Gastrocnemius medialis (tissue), 4 donors: ENCODE results near the gene CALHM6. TPM values are rescaled to one million over a fixed set of nuclear protein-coding genes. Genes with fewer than 3 reads are reported as not detected.

Experiments
- ATAC-seq, 2 donors: fragments of 150-250 bp; one replicate each; pipeline ENCODE4 v1.9.1; 2016
- DNase-seq, 2 donors: peaks; one replicate each; pipeline ENCODE4 v3.0.0-alpha.2; 2019
- H3K27ac ChIP-seq, 4 donors: fragments of 200-600 bp; sonication (generic); 1 replicate in 1 of 4; 2 replicates in 3 of 4; pipeline ENCODE4 v1.5.1; 2016 to 2018; ENCODE audit warnings: mild to moderate bottlenecking in 2 of 4, moderate library complexity in 1 of 4
- H3K27me3 ChIP-seq, 3 donors: fragments of 200-600 bp; sonication (generic) in 2 of 3; 1 replicate in 1 of 3; 2 replicates in 2 of 3; pipeline versions ENCODE4 v1.5.1 to v1.6.0; 2016 to 2019; ENCODE audit warnings: mild to moderate bottlenecking in 1 of 3, moderate library complexity in 1 of 3
- H3K36me3 ChIP-seq, 2 donors: fragments of 200-600 bp; sonication (generic) in 1 of 2; one replicate each; pipeline ENCODE4 v1.5.1; 2017 to 2018
- H3K4me1 ChIP-seq, 2 donors: fragments of 200-600 bp; sonication (generic) in 1 of 2; one replicate each; pipeline ENCODE4 v1.5.1; 2016 to 2017; ENCODE audit warnings: mild to moderate bottlenecking in 2 of 2
- H3K4me3 ChIP-seq, 4 donors: fragments of 200-600 bp; sonication (generic) in 3 of 4; 1 replicate in 1 of 4; 2 replicates in 3 of 4; pipeline ENCODE4 v1.5.1; 2016 to 2019; ENCODE audit warnings: mild to moderate bottlenecking in 2 of 4
- H3K9me3 ChIP-seq, 3 donors: fragments of 200-600 bp; sonication (generic) in 2 of 3; 1 replicate in 1 of 3; 2 replicates in 2 of 3; pipeline ENCODE4 v1.5.1; 2016 to 2019
- CTCF ChIP-seq, 5 experiments: fragments of 450-650 bp in 3 of 5; fragments of 200-600 bp in 2 of 5; sonication (generic) in 2 of 5; IDR thresholded peaks in 4 of 5; conservative IDR thresholded peaks in 1 of 5; 1 replicate in 4 of 5; 2 replicates in 1 of 5; pipeline ENCODE4 v1.5.1; 2016 to 2019; ENCODE audit warnings: antibody characterized with exemption in 5 of 5, mild to moderate bottlenecking in 3 of 5, moderate library complexity in 3 of 5
- POLR2A ChIP-seq, 2 donors: fragments of 450-650 bp; IDR thresholded peaks; one replicate each; pipeline ENCODE4 v1.6.1; 2017; ENCODE audit warnings: antibody characterized with exemption in 2 of 2, mild to moderate bottlenecking in 2 of 2, moderate library complexity in 2 of 2
- in situ Hi-C, 4 donors: fragments of 200-750 bp; cut with MboI; loops; one replicate each; pipeline versions ENCODE4 v1.15.0 to v1.8.0; 2017; ENCODE audit warnings: low sequenced_read_pairs in 4 of 4
- intact Hi-C: fragments of 100-400 bp; cut with DNase I; formaldehyde crosslinking; loops from one replicate; pipeline ENCODE4 v1.15.1; 2023; ENCODE audit warnings: low total_unique reads
- total RNA-seq, 4 donors: library from RNA; depleted of rRNA; stranded (reverse); fragments of >200 nt; gene quantifications; one replicate each; pipeline versions ENCODE4 v1.1.0 to v1.2.3, GENCODE V29; 2016

The CALHM6 gene
- total RNA-seq, 4 donors from 2014 or later = 0.63 to 2.3 (median 0.86) TPM

GRCh38 chr6:116444092-116444491 lies 17.1 kb upstream of the CALHM6 start:
- in situ Hi-C loops = no loop called here
- H3K9me3 ChIP-seq = no peaks in the 10 kb centered on the region
- no peak overlapping the region for H3K4me3 ChIP-seq
- intact Hi-C loops = no loop called here
- H3K36me3 ChIP-seq = no peaks in the 10 kb centered on the region
- H3K27me3 ChIP-seq = no peaks in the 10 kb centered on the region
- DNase-seq (no peak), ATAC-seq (no peak)
- H3K27ac ChIP-seq = no peak overlapping the region
- no peak for TF ChIP-seq CTCF (IDR thresholded peaks at IDR 0.05 in 4 of 5, conservative IDR thresholded peaks at IDR 0.05 in 1 of 5)
- no peak for TF ChIP-seq POLR2A (IDR thresholded peaks at IDR 0.05)
- H3K4me1 ChIP-seq = peaks cover 0 to 3% of the 10 kb centered on the region in 2 donors

- Histone ChIP-seq H3K36me3 (no peaks in the 10 kb centered on the region), H3K27me3 (no peaks in the 10 kb centered on the region), H3K9me3 (no peaks in the 10 kb centered on the region), H3K4me1 (no peaks in the 10 kb centered on the region), H3K4me3 (no peak overlapping the region), H3K27ac (no peak overlapping the region)
- TF ChIP-seq CTCF (IDR thresholded peaks at IDR 0.05 in 4 of 5, conservative IDR thresholded peaks at IDR 0.05 in 1 of 5) = no peak
- TF ChIP-seq POLR2A (IDR thresholded peaks at IDR 0.05) = no peak
- DNase-seq = no peak
- intact Hi-C loops = no loop called here
- in situ Hi-C loops = no loop called here
- ATAC-seq = no peak
Observed at GRCh38 chr6:116444575-116444974, 16.6 kb upstream of the CALHM6 start.

- no peak for ATAC-seq
- intact Hi-C loops = no loop called here
- H3K36me3 ChIP-seq = no peaks in the 10 kb centered on the region
- no peak overlapping the region for H3K27ac ChIP-seq
- no peaks in the 10 kb centered on the region for H3K9me3 ChIP-seq
- no peak overlapping the region for H3K4me3 ChIP-seq
- no peak for TF ChIP-seq POLR2A (IDR thresholded peaks at IDR 0.05)
- no peak for TF ChIP-seq CTCF (IDR thresholded peaks at IDR 0.05 in 4 of 5, conservative IDR thresholded peaks at IDR 0.05 in 1 of 5)
- no peaks in the 10 kb centered on the region for H3K4me1 ChIP-seq
- in situ Hi-C loops = no loop called here
- no peaks in the 10 kb centered on the region for H3K27me3 ChIP-seq
- no peak for DNase-seq
Observed at GRCh38 chr6:116445102-116445501, 16.1 kb upstream of the CALHM6 start.

GRCh38 chr6:116446399-116446798 lies 14.8 kb upstream of the CALHM6 start:
- no peak for TF ChIP-seq CTCF (IDR thresholded peaks at IDR 0.05 in 4 of 5, conservative IDR thresholded peaks at IDR 0.05 in 1 of 5)
- no peak for TF ChIP-seq POLR2A (IDR thresholded peaks at IDR 0.05)
- Histone ChIP-seq H3K9me3 (no peaks in the 10 kb centered on the region), H3K36me3 (no peaks in the 10 kb centered on the region), H3K27ac (no peak overlapping the region), H3K4me3 (no peak overlapping the region), H3K4me1 (no peaks in the 10 kb centered on the region), H3K27me3 (no peaks in the 10 kb centered on the region)
- in situ Hi-C loops = no loop called here
- ATAC-seq (no peak), DNase-seq (no peak)
- intact Hi-C loops = no loop called here

- no peaks in the 10 kb centered on the region for H3K4me1 ChIP-seq
- no peaks in the 10 kb centered on the region for H3K36me3 ChIP-seq
- no peak for DNase-seq
- no peaks in the 10 kb centered on the region for H3K9me3 ChIP-seq
- ATAC-seq = no peak
- in situ Hi-C loops (no loop called here), intact Hi-C loops (no loop called here)
- TF ChIP-seq POLR2A (IDR thresholded peaks at IDR 0.05) = no peak
- no peak for TF ChIP-seq CTCF (IDR thresholded peaks at IDR 0.05 in 4 of 5, conservative IDR thresholded peaks at IDR 0.05 in 1 of 5)
- H3K27ac ChIP-seq = no peak overlapping the region
- H3K27me3 ChIP-seq = no peaks in the 10 kb centered on the region
- no peak overlapping the region for H3K4me3 ChIP-seq
Observed at GRCh38 chr6:116447052-116447451, 14.1 kb upstream of the CALHM6 start.
